ENCODE data around the gene GBX1.

The GBX1 gene

DNA sequence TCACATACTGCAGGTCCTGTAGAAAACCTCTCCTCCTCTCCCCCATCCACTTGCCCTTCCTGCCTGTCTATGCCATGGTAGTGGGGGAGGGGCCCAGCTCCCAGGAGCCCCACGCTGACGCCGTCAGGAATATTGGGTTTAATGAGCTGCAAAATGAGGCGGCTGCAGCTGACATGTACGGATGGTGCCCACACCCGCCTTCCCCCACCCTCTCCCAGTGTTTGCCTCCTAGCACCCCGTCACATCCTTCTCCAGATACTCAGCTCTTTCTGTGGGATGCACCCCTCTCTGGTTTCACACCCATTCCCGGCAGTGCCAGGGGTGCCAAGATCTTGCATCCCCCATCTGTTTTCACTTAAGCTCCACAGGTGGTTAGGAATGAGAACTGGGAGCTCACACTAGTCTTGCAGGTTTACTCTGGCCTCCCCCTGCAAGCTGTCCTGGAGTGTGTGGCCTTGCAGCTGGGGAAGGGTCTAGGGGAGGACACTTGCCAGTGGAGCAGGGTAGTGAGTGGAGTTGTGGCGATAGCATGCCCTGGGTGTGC is 26.1 kb downstream of the GBX1 start:
- no peak for DNase-seq (ENCODE audit: low read depth in 4 of 4, low spot score in 1 of 4)

DNA sequence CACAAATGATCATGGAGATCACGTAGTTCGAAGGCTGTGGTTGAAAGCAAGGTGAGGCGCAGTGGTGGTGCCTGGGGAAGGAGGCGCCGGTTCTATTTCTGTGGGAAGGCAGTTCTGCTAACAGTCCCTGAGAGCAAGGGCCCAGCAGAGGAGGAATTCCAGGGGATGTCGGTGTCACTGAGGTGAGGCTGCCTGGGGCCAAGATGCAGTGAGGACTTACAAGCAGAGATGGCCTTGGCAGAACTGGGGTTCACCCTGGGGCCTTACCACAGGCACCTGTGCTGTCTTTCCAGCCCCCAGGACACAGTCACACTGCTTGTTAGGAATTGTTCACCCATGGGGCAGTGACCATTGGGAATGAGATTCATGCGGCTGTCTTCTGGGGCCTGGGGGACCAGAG is 26.7 kb downstream of the GBX1 start:
- DNase-seq (ENCODE audit: low read depth in 4 of 4, low spot score in 1 of 4), result no peak

DNA sequence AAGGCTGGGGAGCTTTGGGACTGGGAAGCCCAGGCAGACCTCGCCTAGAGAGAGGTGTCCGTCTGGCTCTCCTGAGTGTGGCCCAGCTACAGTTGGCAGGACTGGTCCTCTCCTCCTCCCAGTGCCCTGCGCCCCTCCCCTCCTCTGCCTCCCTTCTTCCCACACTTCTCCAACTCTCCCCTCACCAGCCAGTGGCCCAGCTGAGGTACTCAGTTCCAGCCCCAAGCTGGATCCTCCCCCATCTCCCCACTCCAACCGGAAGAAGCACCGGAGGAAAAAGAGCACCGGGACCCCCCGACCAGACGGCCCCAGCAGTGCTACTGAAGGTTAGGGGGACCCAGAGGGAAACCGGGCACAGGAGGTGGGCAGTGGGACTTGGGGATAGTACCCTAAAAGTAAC is 27.7 kb downstream of the GBX1 start:
- DNase-seq (ENCODE audit: low read depth in 4 of 4, low spot score in 1 of 4), result no peak

DNA sequence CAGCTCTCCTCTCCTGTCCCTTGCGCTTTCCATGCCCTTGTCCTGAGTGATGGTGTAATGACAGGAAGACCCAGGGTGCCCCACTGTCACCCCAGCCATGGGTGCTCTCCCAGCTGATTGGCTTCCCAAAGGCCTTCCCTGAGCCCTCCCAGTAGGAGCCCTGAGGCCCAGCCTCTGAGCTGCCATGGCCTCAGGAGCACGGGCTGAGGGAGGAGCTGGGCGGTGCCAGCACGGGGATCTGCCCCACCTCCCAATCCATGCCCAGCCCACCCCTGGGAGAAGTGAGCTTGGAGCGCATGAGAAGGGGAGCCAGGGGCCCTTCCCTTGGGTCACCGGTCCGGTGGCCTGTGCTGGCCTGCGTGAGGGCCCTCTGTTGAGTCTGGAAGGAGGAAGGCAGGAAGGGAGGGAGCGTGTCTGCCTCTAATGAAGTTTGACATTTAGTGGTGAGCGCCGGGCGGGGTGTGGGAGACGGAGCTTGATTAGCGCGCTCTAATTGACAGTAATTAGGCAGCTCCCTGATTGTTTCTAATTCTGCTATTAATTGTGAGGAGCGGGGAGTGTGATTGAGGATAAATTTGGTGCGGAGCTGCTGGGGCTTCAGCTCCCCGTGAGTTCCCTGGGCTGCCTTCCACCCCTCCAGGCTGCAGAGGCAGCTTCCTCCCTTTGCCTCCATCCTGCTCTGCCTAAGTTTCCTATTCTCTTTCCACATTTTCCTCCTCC is 28.3 kb downstream of the GBX1 start:
- DNase-seq (ENCODE audit: low read depth in 4 of 4, low spot score in 1 of 4), result no peak

DNA sequence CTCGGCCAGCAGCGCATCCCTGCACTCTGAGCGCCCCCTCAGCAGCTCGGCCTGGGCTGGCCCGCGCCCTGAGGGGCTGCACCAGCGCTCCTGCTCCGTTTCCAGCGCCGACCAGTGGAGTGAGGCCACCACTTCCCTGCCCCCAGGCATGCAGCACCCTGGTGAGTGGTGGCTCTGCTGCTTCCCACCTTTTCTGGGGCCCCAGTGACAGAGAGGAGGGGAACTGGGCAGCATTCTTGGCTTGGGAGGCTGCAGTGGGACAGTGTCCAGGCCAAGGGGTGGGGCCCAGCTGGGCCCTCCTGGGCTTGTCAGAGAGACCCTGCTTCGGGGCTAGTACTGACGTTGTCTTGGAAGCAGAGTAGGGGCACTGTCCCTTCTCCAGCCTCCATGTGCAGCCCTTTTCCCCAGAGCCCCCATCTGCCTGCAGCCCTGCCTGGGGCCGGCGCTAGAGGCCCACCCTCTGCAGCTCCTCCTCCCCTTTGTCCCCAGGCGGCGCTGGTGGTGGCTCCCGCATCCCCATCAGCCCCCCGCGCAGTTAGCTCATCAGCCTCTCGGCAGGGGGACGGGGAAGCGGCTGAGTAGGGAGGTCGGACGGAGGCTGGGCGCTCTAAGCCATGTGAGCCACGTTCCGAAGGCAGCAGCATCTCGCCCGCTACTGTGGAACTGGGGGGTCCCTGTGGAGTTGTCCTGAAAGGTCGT is 29.2 kb downstream of the GBX1 start:
- no peak for DNase-seq (ENCODE audit: low read depth in 4 of 4, low spot score in 1 of 4)

DNA sequence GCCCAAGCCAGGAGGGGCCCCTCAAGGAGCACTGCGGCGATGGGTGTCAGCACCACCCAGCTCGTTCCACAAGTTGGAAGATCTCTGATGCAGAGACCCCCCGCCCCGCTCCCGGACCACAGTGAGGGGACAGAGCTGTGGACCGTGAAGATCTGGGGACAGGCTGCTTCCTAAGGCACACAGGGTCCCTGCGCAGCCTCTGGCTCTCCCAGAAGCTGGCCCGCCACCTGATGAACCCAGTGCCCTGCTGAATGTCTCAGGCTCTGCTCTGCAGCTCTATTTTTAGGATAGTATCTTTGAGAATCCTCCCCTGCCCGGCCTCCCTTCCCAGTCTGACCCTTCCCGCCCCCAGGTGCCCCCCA is 29.7 kb downstream of the GBX1 start:
- DNase-seq (ENCODE audit: low read depth in 4 of 4, low spot score in 1 of 4), result no peak

DNA sequence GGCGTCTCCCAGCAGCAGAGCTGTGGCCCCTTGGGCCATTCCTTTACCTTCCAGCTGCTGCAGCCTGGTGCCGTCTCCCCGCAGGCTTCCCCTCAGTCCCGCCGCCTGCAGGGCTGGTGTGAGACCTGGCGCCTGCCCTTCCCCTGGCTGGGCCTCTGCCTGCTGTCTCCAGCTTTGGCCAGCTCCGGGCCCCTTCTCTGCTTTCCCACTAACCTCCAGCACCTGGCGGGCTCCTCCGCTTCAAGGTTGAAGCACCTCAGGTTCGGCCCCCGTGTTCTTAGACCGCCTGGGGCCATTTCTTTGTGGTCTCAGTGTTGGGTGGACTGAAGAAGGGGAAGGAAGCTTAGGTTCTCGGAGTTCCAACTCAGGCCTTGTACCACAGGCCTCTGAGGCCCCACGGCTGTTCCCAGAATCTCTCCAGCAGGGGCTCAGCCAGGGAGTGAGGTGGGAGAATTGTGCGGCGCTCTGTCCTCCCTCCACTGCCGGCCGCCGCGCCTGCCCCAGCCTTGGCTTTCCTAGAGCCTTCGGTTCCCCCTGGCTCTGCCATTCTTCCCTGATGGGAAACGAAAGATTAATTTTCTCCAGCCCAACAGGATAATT is 30.3 kb downstream of the GBX1 start:
- DNase-seq (ENCODE audit: low read depth in 4 of 4, low spot score in 1 of 4), result no peak

DNA sequence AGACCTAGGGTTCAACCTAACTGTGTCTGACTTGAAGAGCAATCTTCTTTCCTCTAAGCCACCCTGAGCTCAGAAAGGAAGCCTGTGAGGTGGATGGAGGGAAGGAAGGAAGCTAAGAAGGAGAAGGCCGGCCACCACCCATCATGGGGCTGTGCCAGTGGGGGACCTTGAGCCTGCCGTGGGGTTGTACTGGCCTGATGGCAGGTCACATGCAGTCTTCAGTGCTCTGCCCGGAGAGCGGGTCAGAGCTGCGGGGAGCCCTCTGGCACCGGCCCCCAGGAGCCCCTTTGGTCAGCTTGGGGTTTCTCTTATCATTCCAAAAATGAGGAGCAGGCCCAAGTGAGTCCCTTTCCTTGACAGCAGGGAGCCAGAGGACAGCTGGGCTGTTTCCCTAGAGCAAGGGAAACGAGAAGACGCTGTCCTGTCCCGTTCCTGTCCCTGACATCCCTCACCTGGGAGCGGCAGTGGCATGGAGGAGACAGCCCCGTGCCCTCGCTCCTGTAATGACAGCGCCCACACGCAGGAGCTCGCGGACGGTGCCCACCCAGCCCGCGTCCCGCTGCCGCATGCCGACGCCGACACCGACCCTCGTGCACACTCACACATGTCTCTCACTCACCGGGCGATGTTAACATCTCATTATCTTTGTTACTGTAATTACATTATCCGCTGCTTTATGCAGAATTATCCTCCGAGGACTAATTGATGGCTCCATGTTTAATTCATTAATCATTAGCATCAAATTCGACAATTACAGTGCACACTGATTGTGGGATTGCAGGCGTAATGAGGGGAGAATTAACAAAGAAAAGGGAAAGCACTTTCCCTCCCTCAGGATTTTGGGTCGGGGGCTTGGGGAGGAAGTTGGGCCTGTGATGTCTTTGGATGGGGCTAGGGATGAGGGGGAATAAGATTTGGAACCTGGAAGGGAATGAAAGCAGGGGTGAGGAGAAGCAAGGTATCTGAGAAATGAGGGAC is 31.3 kb downstream of the GBX1 start:
- DNase-seq (ENCODE audit: low read depth in 4 of 4, low spot score in 1 of 4), result no peak

DNA sequence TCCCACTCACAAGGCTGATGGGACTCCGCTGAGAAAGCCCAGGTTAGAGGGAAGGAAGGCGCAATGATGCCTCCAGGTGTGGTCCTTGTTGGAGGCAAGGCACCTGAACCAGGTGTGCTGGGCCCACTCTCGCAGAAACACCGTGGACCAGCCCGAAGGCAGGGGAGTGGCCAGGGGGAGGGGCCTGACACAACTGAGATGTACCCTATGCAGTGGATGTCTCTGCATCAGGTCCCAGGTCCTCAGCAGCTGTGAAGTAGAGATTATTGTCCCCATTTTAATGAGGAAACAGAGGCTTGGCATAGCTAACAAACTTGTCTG is 32.0 kb downstream of the GBX1 start:
- no peak for DNase-seq (ENCODE audit: low read depth in 4 of 4, low spot score in 1 of 4)

DNA sequence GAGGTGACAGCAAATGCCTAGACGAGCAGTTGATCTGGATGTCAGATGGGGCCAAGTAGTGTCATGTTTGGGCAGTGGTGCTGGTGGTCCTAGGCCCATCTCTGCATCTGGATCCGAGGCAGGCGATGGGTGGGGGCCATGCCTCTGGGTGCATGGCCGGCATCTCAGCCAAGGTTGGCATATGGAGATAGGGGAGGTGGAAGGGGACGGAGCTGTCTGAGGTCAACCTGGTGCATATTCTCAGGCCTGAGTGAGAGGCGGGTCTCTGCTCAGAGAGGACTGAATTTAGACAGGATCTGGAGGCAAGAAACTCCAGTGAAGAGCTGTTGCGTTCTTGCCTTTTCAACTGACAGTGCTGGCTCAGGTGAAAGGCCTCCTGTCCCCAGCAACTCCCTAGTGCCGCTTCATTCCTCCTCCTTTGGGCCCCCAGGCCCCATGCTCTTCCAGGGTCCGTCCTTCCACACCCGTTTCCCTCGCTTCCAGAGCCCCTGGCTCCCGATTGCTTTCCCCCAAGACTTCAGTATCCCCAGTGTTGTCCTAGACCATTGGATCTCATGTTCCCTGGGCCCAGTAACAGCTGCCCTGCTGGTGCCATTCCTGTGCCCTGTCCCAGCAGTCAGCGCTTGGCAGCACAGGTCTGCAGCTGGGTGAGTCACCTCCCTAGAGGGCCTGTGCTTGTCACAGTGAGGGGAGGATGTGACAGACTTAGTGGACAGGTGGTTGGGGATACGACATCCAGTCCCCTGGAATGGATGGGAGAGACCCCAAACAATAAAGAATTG is 32.6 kb downstream of the GBX1 start:
- no peak for DNase-seq (ENCODE audit: low read depth in 4 of 4, low spot score in 1 of 4)

DNA sequence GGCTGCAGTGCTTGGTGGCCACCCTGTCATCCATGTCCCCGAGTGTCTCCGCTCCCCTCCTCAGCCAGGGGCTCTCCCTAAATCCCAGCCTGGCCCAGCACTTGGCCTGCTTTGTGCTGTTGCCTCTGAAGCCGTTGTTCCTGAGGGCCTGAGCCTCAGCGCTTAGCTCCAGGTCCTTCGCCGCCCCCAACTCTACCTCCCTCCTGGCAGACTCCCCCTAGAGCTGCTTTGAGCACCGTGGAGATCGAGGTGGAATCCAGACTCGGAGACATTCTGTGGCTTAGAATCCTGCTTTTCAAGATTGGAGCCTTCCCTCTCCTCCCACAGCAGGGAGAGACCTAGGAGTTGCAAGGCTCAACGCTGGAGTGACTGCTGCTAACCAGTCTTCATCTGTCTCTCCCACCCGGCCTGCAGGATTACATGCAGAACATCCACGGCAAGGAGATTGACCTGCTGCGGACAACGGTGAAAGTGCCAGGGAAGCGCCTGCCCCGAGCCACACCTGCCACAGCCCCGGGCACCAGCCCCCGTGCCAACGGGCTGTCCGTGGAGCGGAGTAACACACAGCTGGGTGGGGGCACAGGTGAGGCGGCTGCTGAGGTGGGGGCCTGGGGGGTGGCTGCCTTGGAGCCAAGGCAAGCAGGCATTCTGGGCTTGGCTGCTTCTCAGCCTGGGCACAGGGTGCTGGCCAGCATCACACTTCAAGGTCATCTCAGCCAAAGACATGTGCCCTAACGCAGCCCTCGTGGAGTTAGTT is 33.3 kb downstream of the GBX1 start:
- DNase-seq (ENCODE audit: low read depth in 4 of 4, low spot score in 1 of 4), result no peak

DNA sequence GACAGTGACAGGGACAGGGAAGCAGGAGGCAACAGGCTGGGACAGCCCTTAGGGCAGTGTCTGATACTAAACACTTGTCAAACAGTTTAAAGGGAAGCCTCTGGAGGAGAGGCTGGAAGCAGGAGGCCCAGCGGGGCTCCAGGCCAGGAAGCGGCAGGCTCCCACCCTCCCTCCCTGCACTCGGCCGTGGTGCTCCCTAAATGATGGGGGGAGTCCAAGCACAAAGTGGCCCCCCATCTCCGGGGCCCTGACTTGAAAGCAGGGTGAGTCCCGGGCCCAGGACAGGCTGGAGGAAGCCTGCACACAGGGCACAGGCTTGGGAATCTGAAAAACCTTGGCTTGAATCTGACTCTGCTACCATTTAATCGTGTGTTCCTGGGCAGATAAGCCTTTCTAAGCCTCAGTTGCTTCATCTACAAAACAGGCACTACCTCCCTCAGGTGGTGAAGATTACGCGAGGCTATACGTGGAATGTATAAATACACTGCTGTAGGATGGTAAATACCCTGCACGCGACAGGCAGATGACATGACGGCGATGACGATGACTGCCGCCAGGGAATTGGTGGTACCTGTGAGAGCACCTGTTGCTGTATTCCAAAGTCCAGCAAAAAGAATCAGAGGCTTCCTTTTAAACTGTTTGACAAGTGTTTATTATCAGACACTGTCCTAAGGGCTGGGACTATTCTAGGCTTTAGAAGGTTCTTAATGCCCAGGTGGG is 34.1 kb downstream of the GBX1 start:
- no peak for DNase-seq (ENCODE audit: low read depth in 4 of 4, low spot score in 1 of 4)

DNA sequence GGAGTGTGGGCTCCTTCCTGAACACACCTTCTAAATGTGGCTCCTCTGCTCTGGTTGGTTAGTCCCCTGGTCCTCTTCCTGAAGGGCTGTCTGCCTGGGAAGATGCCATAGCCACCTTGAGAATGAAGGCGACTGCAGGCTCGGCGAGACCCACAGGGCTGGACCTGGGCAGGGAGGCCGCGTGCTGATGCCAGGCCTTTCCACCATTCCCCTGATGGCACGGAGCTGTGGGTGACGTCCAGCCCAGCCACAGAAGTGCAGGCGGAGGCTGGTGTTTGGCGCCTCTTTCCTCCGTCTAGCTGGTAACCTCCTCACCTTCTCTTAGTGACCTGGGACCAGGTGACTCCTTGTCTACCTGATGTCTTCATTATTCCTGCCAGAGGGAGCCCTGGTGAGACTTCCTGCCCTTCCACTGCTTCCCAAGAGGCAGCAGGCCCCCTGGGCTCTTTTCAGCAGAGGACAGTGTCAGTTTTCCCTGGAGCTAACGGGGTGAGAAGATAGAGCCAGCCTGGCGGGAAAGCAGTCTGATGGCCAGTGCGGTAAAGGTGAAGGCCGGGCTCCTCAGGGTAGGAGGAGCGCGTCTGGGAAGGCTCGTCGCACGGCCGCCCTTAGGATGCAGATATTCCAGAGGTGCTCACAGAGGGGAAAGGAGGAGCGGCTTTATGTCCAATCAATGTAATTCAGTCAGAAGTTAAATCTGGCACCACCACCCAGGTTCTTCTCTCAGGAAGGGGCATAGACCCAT is 34.9 kb downstream of the GBX1 start:
- DNase-seq (ENCODE audit: low read depth in 4 of 4, low spot score in 1 of 4), result no peak

DNA sequence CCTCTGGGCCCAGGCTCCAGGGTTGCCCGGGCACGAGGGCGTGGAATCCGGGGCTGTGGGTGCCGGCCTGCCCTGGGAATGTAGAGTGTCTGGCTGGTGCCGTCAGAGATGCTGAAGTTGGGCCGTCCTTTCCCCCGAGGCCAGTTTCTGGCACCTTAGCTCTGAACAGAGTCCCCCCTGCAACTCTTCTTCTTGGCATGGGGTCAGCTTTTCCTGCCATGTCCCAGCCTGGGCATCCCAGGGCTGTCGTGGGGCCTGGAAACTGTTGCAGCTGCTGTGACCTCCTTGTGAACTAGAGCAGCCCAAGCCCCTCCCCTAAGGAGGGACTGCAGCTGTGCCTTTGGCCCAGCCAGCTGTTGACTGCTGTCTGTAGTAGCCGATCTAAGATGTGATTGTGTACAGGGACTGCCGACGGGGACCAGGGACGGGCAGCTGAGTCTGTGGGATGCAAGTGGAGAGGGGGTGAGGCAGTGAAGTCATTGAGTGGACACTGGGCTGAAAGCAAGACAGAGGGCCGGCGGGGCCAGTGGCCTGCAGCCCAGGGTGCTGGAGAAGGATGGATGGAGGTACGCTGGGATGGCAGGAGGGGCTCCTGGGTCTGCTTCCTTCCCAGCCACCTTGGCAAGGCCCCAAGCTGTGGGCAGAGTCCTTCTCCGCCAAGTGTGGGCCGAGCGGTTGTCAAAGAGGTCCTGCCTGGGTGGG is 35.8 kb downstream of the GBX1 start:
- no peak for DNase-seq (ENCODE audit: low read depth in 4 of 4, low spot score in 1 of 4)

DNA sequence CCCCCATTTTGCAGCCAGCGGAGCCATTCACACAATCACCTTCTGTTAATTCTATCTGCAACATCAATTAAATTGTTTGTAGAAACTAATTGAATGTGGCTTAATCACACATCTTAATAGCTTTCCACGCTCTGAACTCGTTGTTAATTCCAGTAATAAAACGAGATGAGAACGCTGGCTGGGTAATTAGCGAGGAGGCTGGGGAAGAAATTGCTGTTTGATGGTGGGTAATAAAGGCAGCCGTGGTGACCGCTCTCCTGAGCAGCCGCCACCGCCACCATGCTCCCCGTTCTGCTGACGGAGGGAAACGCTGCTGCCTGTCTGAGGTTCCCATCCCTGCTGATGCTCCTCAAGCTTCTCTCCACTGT is 36.3 kb downstream of the GBX1 start:
- no peak for DNase-seq (ENCODE audit: low read depth in 4 of 4, low spot score in 1 of 4)

DNA sequence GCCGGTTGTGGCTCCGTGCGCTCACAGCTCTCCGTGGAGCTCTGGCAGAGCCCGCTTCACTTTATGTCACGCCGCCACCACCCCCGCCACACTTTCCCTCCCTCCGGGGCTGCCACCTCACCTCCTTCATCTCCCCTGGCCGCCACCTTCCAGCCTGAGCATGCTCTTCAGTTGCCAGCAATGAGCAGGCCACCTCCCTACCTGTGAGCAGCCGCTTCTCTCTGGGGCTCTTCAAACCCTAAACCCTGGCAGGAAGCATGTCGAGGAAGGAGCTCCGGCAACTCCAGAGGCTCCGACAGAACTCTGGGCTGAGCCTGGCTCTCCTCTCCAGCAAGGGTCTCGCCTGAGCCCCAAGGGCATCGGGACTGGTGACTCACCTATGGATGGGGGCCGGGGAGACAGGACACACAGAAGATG is 36.7 kb downstream of the GBX1 start:
- DNase-seq (ENCODE audit: low read depth in 4 of 4, low spot score in 1 of 4), result no peak

DNA sequence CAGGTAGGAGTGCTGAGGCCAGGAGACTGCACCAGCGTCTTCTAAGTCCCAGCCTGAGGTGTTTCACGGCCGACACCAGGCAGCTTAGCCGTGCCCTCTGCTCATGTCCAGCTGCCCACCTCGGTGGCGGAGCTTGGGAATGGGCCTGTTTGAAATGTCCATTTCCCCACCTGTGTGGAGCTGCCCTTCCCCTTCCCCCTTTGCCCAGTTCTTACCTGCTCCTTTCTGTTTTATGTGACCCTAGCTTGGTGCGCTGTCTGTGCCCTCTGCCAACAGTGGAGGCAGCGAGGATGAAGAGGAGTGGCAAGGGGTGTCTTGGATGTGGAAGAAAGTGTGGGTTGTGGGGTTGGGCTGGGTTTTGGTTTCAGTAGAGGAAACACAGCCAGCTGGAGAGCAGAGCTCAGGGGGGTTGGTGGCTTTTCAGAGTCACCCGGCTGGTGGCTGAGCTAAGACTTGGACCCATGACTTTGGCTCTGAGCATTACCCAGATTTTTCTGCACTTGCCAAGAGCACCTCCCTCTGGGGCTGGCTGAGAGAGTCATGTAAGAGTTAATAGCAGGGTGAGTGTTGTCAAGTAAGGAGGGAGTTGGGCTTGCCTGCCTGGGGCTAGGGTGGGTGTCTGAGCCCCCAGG is 37.4 kb downstream of the GBX1 start:
- DNase-seq (ENCODE audit: low read depth in 4 of 4, low spot score in 1 of 4), result no peak

Data from stimulated activated CD4-positive, alpha-beta T cell treated with anti-CD3 and anti-CD28 coated beads, Interleukin-1b, Interleukin-23, amount 100 ng/mL, for 24 hours (primary cell).